IMR-90 (cell line): ENCODE results near the gene MICALL2. TPM values are rescaled to one million over a fixed set of nuclear protein-coding genes. Genes with fewer than 3 reads are reported as not detected.

ENCODE experiments used
- ATAC-seq: fragments of 200-7000 bp; cut with Tn5 transposase; 2 replicates; pipeline ENCODE4 v1.9.1; 2020; ENCODE audit warnings: low read depth, mild to moderate bottlenecking, moderate library complexity
- BruUV-seq: library from RNA; stranded (reverse); fragments of 400-500 nt; replicated peaks from 2 replicates; lab custom pipeline; 2021; lab: Mats Ljungman, UMichigan
- CTCF ChIA-PET: fragments of 300-600 bp; formaldehyde crosslinking; extraction: SDS; loops from one replicate; lab custom pipeline; 2021; ENCODE audit warnings: antibody characterized with exemption; lab: Yijun Ruan, JAX
- POLR2A ChIA-PET: fragments of 300-600 bp; sonication (Branson Sonifier 250); formaldehyde crosslinking; loops from one replicate; lab custom pipeline; 2022; ENCODE audit warnings: antibody characterized with exemption; ENCODE audit not compliant: unreplicated experiment; lab: Charles Lee
- DNase-seq: peaks from one replicate; pipeline ENCODE4 v3.0.0; 2013
- H2AFZ ChIP-seq: replicated peaks from 2 replicates; pipeline ENCODE3; 2013; ENCODE audit warnings: low read length, mild to moderate bottlenecking; ENCODE audit not compliant: poor library complexity
- H2AK5ac ChIP-seq: 2 replicates; pipeline ENCODE4 v1.6.1; 2013; ENCODE audit warnings: low read depth, low read length, inconsistent platforms
- H2AK9ac ChIP-seq: replicated peaks from 2 replicates; pipeline ENCODE3; 2013; ENCODE audit warnings: mild to moderate bottlenecking, low read depth, low read length, moderate library complexity; ENCODE audit not compliant: poor library complexity
- H2BK120ac ChIP-seq: 2 replicates; pipeline ENCODE4 v1.6.1; 2013; ENCODE audit warnings: low read depth, low read length, inconsistent platforms
- H2BK15ac ChIP-seq: 3 replicates; pipeline ENCODE4 v1.6.1; 2013; ENCODE audit warnings: low read depth, low read length, inconsistent platforms
- H2BK20ac ChIP-seq: 2 replicates; pipeline ENCODE4 v1.6.1; 2013; ENCODE audit warnings: low read depth, mild to moderate bottlenecking, inconsistent platforms, low read length, moderate library complexity
- H2BK5ac ChIP-seq: 2 replicates; pipeline ENCODE4 v1.6.1; 2013; ENCODE audit warnings: mild to moderate bottlenecking, low read depth, low read length, inconsistent platforms; ENCODE audit not compliant: poor library complexity, severe bottlenecking
- H3K14ac ChIP-seq: replicated peaks from 2 replicates; pipeline ENCODE4 v1.6.1; 2013; ENCODE audit warnings: low read depth, low read length, inconsistent platforms
- H3K18ac ChIP-seq: 2 replicates; pipeline ENCODE4 v1.6.1; 2013; ENCODE audit warnings: low read depth, low read length, control low read depth
- H3K23ac ChIP-seq: 2 replicates; pipeline ENCODE4 v1.6.1; 2013; ENCODE audit warnings: low read depth, low read length, inconsistent platforms
- H3K27ac ChIP-seq: 2 replicates; pipeline ENCODE4 v1.5.1; 2013; ENCODE audit warnings: mild to moderate bottlenecking, control low read depth, low read length; ENCODE audit not compliant: insufficient read depth
- H3K27me3 ChIP-seq: 2 replicates; pipeline ENCODE4 v1.6.1; 2013; ENCODE audit warnings: low read length; ENCODE audit not compliant: control insufficient read depth, insufficient read depth
- H3K36me3 ChIP-seq: 2 replicates; pipeline ENCODE4 v1.6.1; 2013; ENCODE audit warnings: low read length, mixed read lengths; ENCODE audit not compliant: control insufficient read depth, insufficient read depth
- H3K4ac ChIP-seq: 2 replicates; pipeline ENCODE4 v1.6.1; 2013; ENCODE audit warnings: low read depth, low read length, inconsistent platforms
- H3K4me1 ChIP-seq: 2 replicates; pipeline ENCODE4 v1.6.1; 2013; ENCODE audit warnings: low read length, mixed read lengths; ENCODE audit not compliant: control insufficient read depth, insufficient read depth
- H3K4me2 ChIP-seq: 2 replicates; pipeline ENCODE4 v1.6.1; 2013; ENCODE audit warnings: low read depth, mild to moderate bottlenecking, control low read depth, low read length, moderate library complexity
- H3K4me3 ChIP-seq: 2 replicates; pipeline ENCODE4 v1.5.1; 2013; ENCODE audit warnings: low read depth, mild to moderate bottlenecking, control low read depth, low read length, moderate library complexity; ENCODE audit not compliant: insufficient read depth
- H3K56ac ChIP-seq: 2 replicates; pipeline ENCODE4 v1.6.1; 2013; ENCODE audit warnings: low read length, inconsistent platforms; ENCODE audit not compliant: insufficient read depth; ENCODE audit errors: extremely low read depth
- H3K79me1 ChIP-seq, 2 experiments: 2 replicates each; pipeline ENCODE4 v1.6.1; 2013; ENCODE audit warnings: low read length in 2 of 2, inconsistent platforms in 1 of 2, low read depth in 1 of 2
- H3K9ac ChIP-seq: 2 replicates; pipeline ENCODE4 v1.6.1; 2013; ENCODE audit warnings: low read depth, low read length, control low read depth
- H3K9me1 ChIP-seq: 2 replicates; pipeline ENCODE4 v1.6.1; 2013; ENCODE audit warnings: low read length, inconsistent platforms; ENCODE audit not compliant: insufficient read depth
- H3K9me3 ChIP-seq: 2 replicates; pipeline ENCODE4 v1.6.1; 2013; ENCODE audit warnings: low read length; ENCODE audit not compliant: control insufficient read depth, insufficient read depth
- H4K20me1 ChIP-seq: 2 replicates; pipeline ENCODE4 v1.6.1; 2013; ENCODE audit warnings: low read length, inconsistent platforms; ENCODE audit not compliant: insufficient read depth
- H4K5ac ChIP-seq: 2 replicates; pipeline ENCODE4 v1.6.1; 2013; ENCODE audit warnings: mild to moderate bottlenecking, low read depth, low read length, control low read depth
- H4K8ac ChIP-seq, 2 experiments: 2 replicates each; pipeline ENCODE4 v1.6.1; 2013; ENCODE audit warnings: low read depth in 2 of 2, low read length in 2 of 2, control low read depth in 1 of 2, inconsistent platforms in 1 of 2
- H4K91ac ChIP-seq: 2 replicates; pipeline ENCODE4 v1.6.1; 2013; ENCODE audit warnings: low read depth, low read length, inconsistent platforms; ENCODE audit not compliant: insufficient read depth
- BHLHE40 ChIP-seq: fragments of 150-350 bp; IDR thresholded peaks from 2 replicates; pipeline ENCODE4 v1.6.1; 2016; ENCODE audit warnings: mild to moderate bottlenecking, low read depth, low read length
- CEBPB ChIP-seq: IDR thresholded peaks from 2 replicates; pipeline ENCODE4 v1.6.1; 2012; ENCODE audit warnings: low read depth, low read length, improper control_type of control experiment
- CHD1 ChIP-seq: IDR thresholded peaks from 2 replicates; pipeline ENCODE4 v1.6.1; 2012; ENCODE audit warnings: low read depth, low read length, improper control_type of control experiment
- MAFK ChIP-seq: IDR thresholded peaks from 2 replicates; pipeline ENCODE4 v1.6.1; 2012; ENCODE audit warnings: low read depth, low read length, improper control_type of control experiment
- POLR2A ChIP-seq: IDR thresholded peaks from 2 replicates; pipeline ENCODE4 v1.6.1; 2012; ENCODE audit warnings: mild to moderate bottlenecking, low read depth, low read length
- RAD21 ChIP-seq: IDR thresholded peaks from 2 replicates; pipeline ENCODE4 v1.6.1; 2012; ENCODE audit warnings: low read length, improper control_type of control experiment
- RCOR1 ChIP-seq: IDR thresholded peaks from 2 replicates; pipeline ENCODE4 v1.6.1; 2012; ENCODE audit warnings: mild to moderate bottlenecking, low read length, improper control_type of control experiment; ENCODE audit not compliant: insufficient replicate concordance
- RFX5 ChIP-seq: IDR thresholded peaks from 2 replicates; pipeline ENCODE4 v1.8.0; 2012; ENCODE audit warnings: low read depth, mild to moderate bottlenecking, low read length, moderate library complexity
- WGBS, 2 experiments: methylation state at CpG; one replicate each; pipeline versions ENCODE4 v1.1.5 to v1.1.7; 2013; ENCODE audit warnings: missing lambda C conversion rate in 2 of 2; ENCODE audit not compliant: insufficient read length in 1 of 2; ENCODE audit errors: extremely low coverage in 2 of 2; 5-methylcytosine and 5-hydroxymethylcytosine counted together
- dilution Hi-C: fragments of 300-500 bp; cut with HindIII; formaldehyde crosslinking; loops from one replicate; pipeline ENCODE4 v1.14.3; 2018; ENCODE audit warnings: low sequenced_read_pairs; ENCODE audit not compliant: unreplicated experiment
- in situ Hi-C: fragments of 300-500 bp; cut with MboI; formaldehyde crosslinking; loops from 3 replicates; pipeline ENCODE4 v1.14.3; 2019; ENCODE audit warnings: low sequenced_read_pairs, inconsistent platforms, mixed read lengths
- intact Hi-C: fragments of 100-400 bp; cut with micrococcal nuclease; formaldehyde crosslinking; loops from 2 replicates; pipeline ENCODE4 v1.10.0; 2022
- polyA plus RNA-seq, 3 experiments: library from polyadenylated mRNA; depleted of rRNA; stranded (reverse); fragments of >200 nt; gene quantifications; 2 replicates each; pipeline ENCODE4 v1.2.3, GENCODE V29; 2012; ENCODE audit warnings: low replicate concordance in 1 of 3
- total RNA-seq: library from RNA; depleted of rRNA; stranded (reverse); fragments of >200 nt; gene quantifications from 2 replicates; pipeline ENCODE4 v1.2.3, GENCODE V29; 2012
- TF ChIP-seq, protein P1 (sequence below): fragments of 150-350 bp; IDR thresholded peaks from 2 replicates; pipeline ENCODE4 v1.6.1; 2017; ENCODE audit warnings: mild to moderate bottlenecking, antibody characterized with exemption, low read length, low read depth
- TF ChIP-seq, protein P2 (sequence below): conservative IDR thresholded peaks from 2 replicates; pipeline ENCODE4 v1.5.1; 2012; ENCODE audit warnings: mild to moderate bottlenecking, low read depth, low read length, improper control_type of control experiment

The MICALL2 gene
- total and polyA plus RNA-seq, 2 of the 4 experiments (the other 2 are of a cell fraction) = 6.6 to 34.1 TPM

DNA sequence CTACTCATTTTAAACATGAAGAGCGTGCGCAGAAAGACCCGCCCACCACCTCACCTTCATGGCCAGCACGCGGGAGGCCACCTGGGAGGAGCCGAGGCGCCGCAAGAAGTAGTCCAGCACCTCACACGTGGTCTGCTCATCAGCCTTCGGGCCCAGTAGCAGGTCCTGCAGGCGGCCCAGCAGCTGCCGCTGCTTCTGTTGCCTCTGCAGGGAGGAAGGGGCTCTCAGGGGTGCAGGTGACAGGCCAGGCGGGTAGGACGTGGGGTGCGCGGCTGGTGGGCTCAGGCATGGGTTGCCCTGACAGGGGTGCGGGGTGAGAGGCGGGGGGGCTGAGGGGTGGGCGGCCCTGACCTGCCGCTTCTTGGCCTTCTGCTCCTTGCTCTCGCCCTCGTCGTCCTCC is 27.3 kb upstream of the MICALL2 start:
- H2BK120ac ChIP-seq = no peak overlapping the region
- TF ChIP-seq, protein P1, sequence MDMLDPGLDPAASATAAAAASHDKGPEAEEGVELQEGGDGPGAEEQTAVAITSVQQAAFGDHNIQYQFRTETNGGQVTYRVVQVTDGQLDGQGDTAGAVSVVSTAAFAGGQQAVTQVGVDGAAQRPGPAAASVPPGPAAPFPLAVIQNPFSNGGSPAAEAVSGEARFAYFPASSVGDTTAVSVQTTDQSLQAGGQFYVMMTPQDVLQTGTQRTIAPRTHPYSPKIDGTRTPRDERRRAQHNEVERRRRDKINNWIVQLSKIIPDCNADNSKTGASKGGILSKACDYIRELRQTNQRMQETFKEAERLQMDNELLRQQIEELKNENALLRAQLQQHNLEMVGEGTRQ = no peak
- TF ChIP-seq RCOR1 (no peak), CEBPB (no peak), BHLHE40 (no peak), CHD1 (no peak), RFX5 (no peak), POLR2A (no peak), MAFK (no peak), RAD21 (no peak)
- TF ChIP-seq, protein P2, sequence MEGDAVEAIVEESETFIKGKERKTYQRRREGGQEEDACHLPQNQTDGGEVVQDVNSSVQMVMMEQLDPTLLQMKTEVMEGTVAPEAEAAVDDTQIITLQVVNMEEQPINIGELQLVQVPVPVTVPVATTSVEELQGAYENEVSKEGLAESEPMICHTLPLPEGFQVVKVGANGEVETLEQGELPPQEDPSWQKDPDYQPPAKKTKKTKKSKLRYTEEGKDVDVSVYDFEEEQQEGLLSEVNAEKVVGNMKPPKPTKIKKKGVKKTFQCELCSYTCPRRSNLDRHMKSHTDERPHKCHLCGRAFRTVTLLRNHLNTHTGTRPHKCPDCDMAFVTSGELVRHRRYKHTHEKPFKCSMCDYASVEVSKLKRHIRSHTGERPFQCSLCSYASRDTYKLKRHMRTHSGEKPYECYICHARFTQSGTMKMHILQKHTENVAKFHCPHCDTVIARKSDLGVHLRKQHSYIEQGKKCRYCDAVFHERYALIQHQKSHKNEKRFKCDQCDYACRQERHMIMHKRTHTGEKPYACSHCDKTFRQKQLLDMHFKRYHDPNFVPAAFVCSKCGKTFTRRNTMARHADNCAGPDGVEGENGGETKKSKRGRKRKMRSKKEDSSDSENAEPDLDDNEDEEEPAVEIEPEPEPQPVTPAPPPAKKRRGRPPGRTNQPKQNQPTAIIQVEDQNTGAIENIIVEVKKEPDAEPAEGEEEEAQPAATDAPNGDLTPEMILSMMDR = no peak
- no TSS peak for BruUV-seq
- H3K79me1 ChIP-seq = peaks cover 0 to 6% of the 10 kb centered on the region in 2 experiments; a peak in 1 of 4 replicates
- H3K9me1 ChIP-seq = no peaks in the 10 kb centered on the region
- H3K18ac ChIP-seq = no peak overlapping the region
- ATAC-seq = no peak
- H2BK20ac ChIP-seq = no peak overlapping the region
- 96% methylated on average over 15 of the region's 23 CpGs; no CpG with 5 or more reads in 1 of the 2 experiments for WGBS, 2 experiments
- H4K91ac ChIP-seq = no peak overlapping the region
- H2AK5ac ChIP-seq = no peak overlapping the region
- H3K23ac ChIP-seq = no peak overlapping the region
- DNase-seq = no peak
- intact Hi-C loops = no loop called here
- no peak overlapping the region for H2AK9ac ChIP-seq
- CTCF ChIA-PET = no interaction called here
- H3K4ac ChIP-seq = no peak overlapping the region
- no peak overlapping the region for H3K4me2 ChIP-seq
- no peak overlapping the region for H3K56ac ChIP-seq
- no peak overlapping the region for H3K27ac ChIP-seq
- H4K20me1 ChIP-seq = peaks cover 4% of the 10 kb centered on the region; the same call in 1 of the 2 replicates
- no peak overlapping the region for H3K9ac ChIP-seq
- H4K5ac ChIP-seq = no peak overlapping the region
- dilution Hi-C loops = no loop called here
- H2BK5ac ChIP-seq = no peak overlapping the region
- H3K14ac ChIP-seq = no peak overlapping the region
- in situ Hi-C loops = no loop called here
- H3K4me3 ChIP-seq = no peak overlapping the region
- H3K9me3 ChIP-seq = no peaks in the 10 kb centered on the region
- POLR2A ChIA-PET = no interaction called here
- H2BK15ac ChIP-seq = no peak overlapping the region
- no peaks in the 10 kb centered on the region for H3K4me1 ChIP-seq
- peaks cover 83% of the 10 kb centered on the region for H3K36me3 ChIP-seq
- H3K27me3 ChIP-seq = no peaks in the 10 kb centered on the region
- no peak overlapping the region for H4K8ac ChIP-seq
- H2AFZ ChIP-seq = no peak overlapping the region
